ENCODE measurements around the gene LLPH. TPM values are rescaled to one million over a fixed set of nuclear protein-coding genes. Genes with fewer than 3 reads are reported as not detected.
A peak's percentile ranks its signal among the peaks of the same experiment; 100 is the strongest.

Gene LLPH
- total RNA-seq, 1 experiment from 2014 or later, result 45.6 TPM

- intact Hi-C loops (cut with micrococcal nuclease), result loop anchor here (5.0 kb wide), 2 partner anchors 35 to 275 kb away; partner anchors contain the start of gene TMBIM4
- Histone ChIP-seq H3K9me3 (ENCODE audit: control insufficient read depth in 1 of 2, insufficient read depth in 1 of 2, low read depth in 1 of 2, low read length in 2 of 2) (no peaks in the 10 kb centered on the region), H3K4me3 (replicated peaks in 1 of 2; ENCODE audit: low read depth in 1 of 2, low read length in 2 of 2) (peak overlapping the region; percentile 59 to 74; a peak in 3 of 4 replicates), H2AFZ (ENCODE audit: low read depth, low read length, poor library complexity, severe bottlenecking) (no peak overlapping the region), H3K27me3 (ENCODE audit: insufficient read depth, low read length) (no peaks in the 10 kb centered on the region), H3K9me2 (ENCODE audit: insufficient read depth) (no peaks in the 10 kb centered on the region), H3K4me1 (ENCODE audit: control insufficient read depth in 1 of 2, insufficient read depth in 2 of 2, low read length in 2 of 2) (peaks cover 15 to 29% of the 10 kb centered on the region in 2 experiments), H3K79me2 (ENCODE audit: insufficient read depth, low read length) (peaks cover 50% of the 10 kb centered on the region), H3K4me2 (ENCODE audit: low read length) (peak overlapping the region; percentile 77), H3K9ac (ENCODE audit: low read length) (peak overlapping the region; percentile 88), H3K27ac (ENCODE audit: low read depth, low read length) (peak overlapping the region; percentile 49), H3K36me3 (ENCODE audit: control insufficient read depth in 1 of 2, insufficient read depth in 2 of 2, low read length in 2 of 2) (peaks cover 17 to 21% of the 10 kb centered on the region in 2 experiments), H4K20me1 (ENCODE audit: insufficient read depth) (no peaks in the 10 kb centered on the region)
- DNase-seq (ENCODE audit: low read depth, low spot score) (peak; percentile 52), ATAC-seq (peak; percentile 37)
- TF ChIP-seq EZH2phosphoT487 (IDR thresholded peaks at IDR 0.05; ENCODE audit: borderline replicate concordance), result no peak
- no peak for TF ChIP-seq YY1 (IDR thresholded peaks at IDR 0.05; ENCODE audit: extremely low read depth, insufficient replicate concordance, low read depth, low read length)
- TF ChIP-seq FOSL1 (IDR thresholded peaks at IDR 0.05; ENCODE audit: low read depth), result peak; percentile 33; the same call in 1 of the 2 replicates
- 0 out of 2 replicates have a peak, but pooled peaks have one; percentile 35 for TF ChIP-seq MAX (IDR thresholded peaks at IDR 0.05)
- no peak for TF ChIP-seq RAD21 (IDR thresholded peaks at IDR 0.05; ENCODE audit: low read depth)
- peak; percentile 55; the same call in 1 of the 2 replicates for TF ChIP-seq SRF (IDR thresholded peaks at IDR 0.05; ENCODE audit: low read depth)
- no peak for TF ChIP-seq POLR2A (IDR thresholded peaks at IDR 0.05; ENCODE audit: borderline replicate concordance, extremely low read depth, insufficient read depth, insufficient read length)
- TF ChIP-seq EGR1 (IDR thresholded peaks at IDR 0.05; ENCODE audit: low read depth), result no peak
- TF ChIP-seq ZNF274 (IDR thresholded peaks at IDR 0.05; ENCODE audit: low read depth, low read length), result no peak
- no peak for TF ChIP-seq ZFX (IDR thresholded peaks at IDR 0.05)
- TF ChIP-seq POLR2AphosphoS5 (IDR thresholded peaks at IDR 0.05; ENCODE audit: low read depth, low read length), result peak; percentile 41; the same call in 1 of the 2 replicates
- TF ChIP-seq JUND (IDR thresholded peaks at IDR 0.05), result peak; percentile 57; the same call in 1 of the 2 replicates
- TF ChIP-seq SP1 (IDR thresholded peaks at IDR 0.05; ENCODE audit: low read depth), result peak; percentile 35
- TF ChIP-seq CTCF (IDR thresholded peaks at IDR 0.05 in 2 of 3, conservative IDR thresholded peaks at IDR 0.05 in 1 of 3; ENCODE audit: borderline replicate concordance in 1 of 3, insufficient read depth in 1 of 3, low read depth in 2 of 3, low read length in 2 of 3), result no peak
- no TSS peak for BruUV-seq (replicated peaks)
- ChIA-PET POLR2A (interaction anchor here (0.5 to 1.5 kb wide), 2 partner anchors 16 to 244 kb away, joined by 3 to 6 read pairs; no protein-coding TSS in a partner anchor), RAD21 (ENCODE audit: low non-redundant PET in 1 of 2, low total read pairs in 2 of 2, uncharacterized antibody in 2 of 2, unreplicated experiment in 2 of 2) (interaction anchor here in 1 of 2 experiments (0.5 kb wide), 1 partner anchor 306 kb away, joined by 4 read pairs; no protein-coding TSS in a partner anchor), CTCF (interaction anchor here (2.2 kb wide), 1 partner anchor 13 kb away, joined by 18 read pairs; no protein-coding TSS in a partner anchor)
Observed at GRCh38 chr12:66132408-66132807, 1.9 kb upstream of the LLPH start.

Data from HCT116 (cell line).